LNCAP (cell line): Measurements from ENCODE around the gene NTF4.
"Not testable (repeated sequence)": the region's sequence is repeated elsewhere in the genome, so short reads cannot be mapped to it uniquely, and the experiment has no call there.

Source experiments
- CTCF ChIP-seq: fragments of 450-650 bp; IDR thresholded peaks from 2 replicates; pipeline ENCODE4 v1.5.1; 2017; ENCODE audit warnings: mild to moderate bottlenecking

NTF4 gene

GRCh38 chr19:49042177-49042576, 22.4 kb downstream of the NTF4 start:
- no peak for TF ChIP-seq CTCF

DNA sequence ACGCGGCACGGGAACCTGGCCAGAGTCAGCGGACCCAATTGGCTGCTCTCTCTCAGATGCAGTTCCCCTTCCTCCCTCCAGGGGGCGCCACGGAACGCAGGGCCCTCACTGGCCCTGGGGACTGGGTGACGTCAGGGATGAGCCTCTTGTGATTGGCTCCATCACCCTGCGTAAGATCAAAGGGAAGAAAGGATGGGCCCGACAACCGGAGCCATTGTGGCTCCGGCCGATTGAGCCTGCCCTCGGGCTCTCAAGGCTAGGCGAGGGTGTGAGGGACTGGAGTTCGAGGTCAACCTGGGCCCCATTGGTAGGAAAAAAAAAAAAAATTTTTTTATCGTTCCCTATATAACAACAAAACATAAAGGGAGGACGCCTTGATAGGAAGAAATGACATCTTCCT, 27.8 kb downstream of the NTF4 start, which contains the start of gene CGB1:
Gene CGB1, minus strand, starts transcription at position 81 of the 400 bp plus-strand sequence. CDS start 184 bp downstream, outside the sequence.
- peak; percentile 22; the same call in 1 of the 2 replicates for TF ChIP-seq CTCF

DNA sequence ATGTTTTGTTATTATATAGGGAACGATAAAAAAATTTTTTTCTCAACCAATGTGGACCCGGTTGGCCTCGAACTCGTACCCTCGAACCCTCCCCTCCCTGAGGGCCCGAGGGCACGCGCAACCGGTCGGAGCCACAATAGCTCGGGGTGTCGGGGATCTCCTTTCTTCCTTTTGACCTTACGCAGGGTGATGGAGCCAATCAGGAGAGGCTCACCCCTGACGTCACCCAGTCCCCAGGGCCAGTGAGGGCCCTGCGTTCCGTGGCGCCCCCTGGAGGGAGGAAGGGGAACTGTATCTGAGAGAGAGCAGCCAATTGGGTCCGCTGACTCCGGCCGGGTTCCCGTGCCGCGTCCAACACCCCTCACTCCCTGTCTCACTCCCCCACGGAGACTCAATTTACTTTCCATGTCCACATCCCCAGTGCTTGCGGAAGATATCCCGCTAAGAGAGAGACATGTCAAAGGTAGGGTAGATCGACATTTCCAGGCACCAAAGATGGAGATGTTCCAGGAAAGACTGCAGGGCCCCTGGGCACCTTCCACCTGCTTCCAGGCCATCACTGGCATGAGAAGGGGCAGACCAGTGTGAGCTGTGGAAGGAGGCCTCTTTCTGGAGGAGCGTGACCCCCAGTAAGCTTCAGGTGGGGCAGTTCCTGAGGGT, 32.8 kb downstream of the NTF4 start, which contains the start of gene CGB2:
Gene CGB2, plus strand, starts transcription at position 249 of the 660 bp plus-strand sequence. Its CDS starts 206 bp downstream, at position 455.
- TF ChIP-seq CTCF: peak; percentile 35; the same call in 1 of the 2 replicates

DNA sequence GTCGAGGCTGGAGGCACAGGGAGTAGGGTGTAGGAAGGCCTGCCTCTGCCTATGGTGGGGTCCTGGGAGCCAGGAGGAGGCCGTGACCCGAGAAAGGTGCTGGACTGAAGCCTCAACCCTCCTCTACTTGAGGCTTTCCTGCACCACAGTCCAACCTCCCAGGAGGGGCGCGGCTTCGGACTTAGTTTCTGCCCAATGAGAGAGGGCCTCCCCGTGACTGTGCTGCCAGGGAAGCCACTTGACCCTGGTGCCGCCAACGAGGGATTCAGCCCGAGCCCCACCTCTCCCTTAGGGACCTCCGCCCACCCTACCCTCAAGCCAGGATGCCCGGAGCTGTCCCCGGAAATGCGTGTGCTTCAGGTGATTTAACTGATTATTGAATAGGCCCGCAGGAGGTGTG, 40.4 kb downstream of the NTF4 start, which contains the start of gene CGB3:
Gene CGB3, minus strand, starts transcription at position 101 of the 400 bp plus-strand sequence. CDS start 362 bp downstream, outside the sequence.
- TF ChIP-seq CTCF: not testable (repeated sequence)

GRCh38 chr19:49022116-49022515, 42.5 kb downstream of the NTF4 start:
- no peak for TF ChIP-seq CTCF

GRCh38 chr19:49020931-49021895, 43.4 kb downstream of the NTF4 start:
- no peak for TF ChIP-seq CTCF

DNA sequence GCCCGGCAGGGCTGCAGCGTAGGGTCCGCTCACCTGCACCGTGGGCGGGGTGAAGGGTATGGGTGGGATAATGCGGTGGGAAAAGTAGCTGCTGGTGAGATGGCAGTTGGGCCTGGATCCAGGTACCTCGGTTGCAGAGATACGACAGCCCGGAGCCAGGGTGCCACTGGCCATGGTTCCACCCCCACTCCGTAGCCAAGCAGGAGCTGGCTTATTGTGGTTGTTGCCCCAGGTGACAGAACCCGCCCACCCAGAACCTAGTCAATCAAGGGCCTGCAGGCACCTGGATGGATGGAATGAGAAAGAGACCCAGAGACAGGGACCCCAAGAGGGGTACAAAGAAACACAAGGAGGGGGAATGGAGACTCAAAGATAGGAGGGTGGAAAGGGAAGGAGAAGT, 44.3 kb downstream of the NTF4 start:
- TF ChIP-seq CTCF: no peak
